Measurements from ENCODE around the gene CACNA1G.

The CACNA1G gene

DNA sequence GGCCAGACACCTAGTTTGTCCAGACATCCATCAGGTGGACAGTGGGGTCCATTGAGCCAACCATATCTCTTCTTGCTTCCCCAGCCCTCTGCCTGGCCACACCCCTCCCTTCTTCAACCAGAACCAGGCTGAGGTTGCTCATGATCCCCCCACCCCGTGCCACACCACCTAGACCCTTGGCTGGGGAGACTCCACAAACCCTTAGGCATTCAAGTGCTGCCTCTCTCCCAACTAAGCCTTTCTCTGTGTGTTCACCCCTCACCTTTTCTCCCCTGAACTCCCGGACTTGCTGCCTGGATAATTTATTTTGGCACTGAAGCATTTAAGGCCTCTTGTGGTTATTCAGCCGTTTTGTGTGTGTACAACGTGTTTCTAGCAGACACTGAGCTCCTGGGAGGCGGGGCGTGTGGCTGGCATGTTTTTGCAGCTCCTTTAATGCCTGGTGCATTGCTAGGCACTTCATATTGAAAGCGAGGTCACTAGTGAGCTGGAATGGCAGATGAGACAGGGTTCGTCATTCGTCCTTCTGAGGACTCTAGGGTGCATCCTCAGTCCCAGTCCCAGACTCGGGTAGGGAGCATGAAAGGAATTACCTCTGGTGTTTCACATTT, 28.7 kb downstream of the CACNA1G start:
- DNase-seq (ENCODE audit: low spot score), result no peak

DNA sequence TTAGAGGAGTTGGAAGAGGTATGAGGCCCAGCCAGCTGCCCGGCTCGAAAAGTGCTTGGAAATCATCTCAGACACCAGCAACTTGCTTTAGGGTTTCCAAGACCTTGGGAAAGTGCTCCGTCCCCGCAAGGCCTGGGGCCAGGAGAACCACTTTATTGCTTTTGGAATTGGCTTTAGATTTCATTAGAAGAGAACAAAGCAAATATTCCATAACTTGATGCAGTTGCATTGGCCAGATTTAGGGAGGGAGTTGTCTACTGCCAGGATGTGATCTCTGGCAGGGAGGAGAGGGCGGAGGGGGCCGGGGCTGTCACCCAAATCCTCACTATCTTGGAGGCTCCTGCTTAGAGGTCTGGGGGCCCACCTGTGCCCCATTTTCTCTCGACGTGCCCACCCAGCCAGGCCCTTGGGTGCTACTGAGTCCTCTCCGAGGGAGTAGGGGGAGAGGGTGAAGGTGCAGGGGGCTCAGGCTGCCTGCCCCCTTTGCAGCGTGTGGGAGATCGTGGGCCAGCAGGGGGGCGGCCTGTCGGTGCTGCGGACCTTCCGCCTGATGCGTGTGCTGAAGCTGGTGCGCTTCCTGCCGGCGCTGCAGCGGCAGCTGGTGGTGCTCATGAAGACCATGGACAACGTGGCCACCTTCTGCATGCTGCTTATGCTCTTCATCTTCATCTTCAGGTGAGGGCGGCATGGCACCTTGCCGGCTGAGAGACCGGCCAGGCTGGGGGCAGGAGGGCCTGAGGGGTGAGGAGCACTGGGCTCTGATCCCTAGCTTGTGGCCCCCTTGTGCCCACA, 30.6 kb downstream of the CACNA1G start:
- no peak for DNase-seq (ENCODE audit: low spot score)

DNA sequence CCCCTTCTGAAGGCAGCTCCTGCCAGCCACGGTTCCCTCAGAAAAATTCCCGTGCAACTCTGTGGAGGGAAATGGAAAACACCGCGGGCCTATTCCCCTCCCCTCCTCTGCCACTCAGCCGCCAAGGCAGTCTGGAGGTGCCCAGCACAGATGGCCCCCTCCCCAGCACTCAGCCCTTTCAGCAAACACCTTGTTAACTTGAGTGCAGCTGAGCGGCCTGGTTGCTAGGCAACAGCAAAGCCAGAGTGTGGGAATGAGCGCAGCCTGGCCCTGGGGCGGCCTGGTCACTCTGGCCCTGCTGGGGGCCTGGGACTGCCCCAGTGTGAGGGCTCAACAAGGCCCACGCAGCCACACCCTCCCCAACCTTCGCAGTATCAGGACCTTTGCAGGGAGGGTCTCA, 32.8 kb downstream of the CACNA1G start:
- DNase-seq (ENCODE audit: low spot score), result no peak

DNA sequence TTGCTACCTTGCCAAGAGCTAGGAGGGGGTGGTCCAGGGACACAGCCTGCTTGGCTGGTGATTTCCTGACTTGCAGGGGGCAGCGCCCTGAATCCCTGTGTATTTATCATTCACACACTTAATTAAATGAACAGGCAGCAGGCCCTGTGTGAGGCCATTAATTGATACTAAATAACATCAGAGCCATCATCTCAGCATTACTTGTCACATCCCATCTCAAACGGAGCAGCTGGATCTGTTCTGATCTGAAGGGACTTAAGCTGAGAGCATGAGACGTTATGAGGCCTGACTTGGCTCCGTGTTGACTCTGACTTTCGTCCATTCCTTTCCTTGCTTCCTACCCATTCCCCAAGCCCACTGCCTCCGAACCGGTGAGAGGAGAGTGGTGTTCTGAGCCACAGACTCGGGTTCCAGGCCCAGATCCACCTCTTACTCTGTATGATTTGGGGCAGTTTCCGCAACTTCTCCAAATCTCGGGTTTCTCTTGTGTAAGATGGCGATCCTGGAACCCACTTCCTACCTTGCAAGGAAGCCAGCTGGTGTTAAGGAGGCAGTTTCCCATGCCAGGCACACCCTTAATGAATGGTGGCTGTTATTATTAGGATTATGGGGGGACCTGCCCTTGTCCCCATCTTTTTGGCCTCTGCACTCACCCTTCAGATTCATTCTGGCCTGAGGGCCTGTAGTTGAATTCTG, 33.8 kb downstream of the CACNA1G start:
- DNase-seq (ENCODE audit: low spot score), result no peak

DNA sequence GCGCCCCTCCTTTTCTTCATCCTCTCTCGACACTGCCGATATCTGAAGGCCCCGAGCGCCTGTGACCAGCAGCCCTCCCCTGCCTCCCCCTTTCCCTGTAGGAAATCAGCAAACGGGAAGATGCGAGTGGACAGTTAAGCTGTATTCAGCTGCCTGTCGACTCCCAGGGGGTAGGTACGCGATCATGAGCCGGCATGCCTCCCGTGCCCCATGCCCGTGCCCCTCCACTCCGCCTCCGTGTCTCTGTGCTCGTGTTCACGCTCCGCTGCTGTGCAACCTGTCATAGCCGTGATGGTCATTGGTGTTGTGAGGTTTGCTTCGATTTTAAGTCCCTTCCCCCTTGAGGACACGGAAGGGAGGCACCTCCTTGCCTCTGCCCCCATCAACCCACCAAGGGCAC, 34.4 kb downstream of the CACNA1G start:
- no peak for DNase-seq (ENCODE audit: low spot score)

DNA sequence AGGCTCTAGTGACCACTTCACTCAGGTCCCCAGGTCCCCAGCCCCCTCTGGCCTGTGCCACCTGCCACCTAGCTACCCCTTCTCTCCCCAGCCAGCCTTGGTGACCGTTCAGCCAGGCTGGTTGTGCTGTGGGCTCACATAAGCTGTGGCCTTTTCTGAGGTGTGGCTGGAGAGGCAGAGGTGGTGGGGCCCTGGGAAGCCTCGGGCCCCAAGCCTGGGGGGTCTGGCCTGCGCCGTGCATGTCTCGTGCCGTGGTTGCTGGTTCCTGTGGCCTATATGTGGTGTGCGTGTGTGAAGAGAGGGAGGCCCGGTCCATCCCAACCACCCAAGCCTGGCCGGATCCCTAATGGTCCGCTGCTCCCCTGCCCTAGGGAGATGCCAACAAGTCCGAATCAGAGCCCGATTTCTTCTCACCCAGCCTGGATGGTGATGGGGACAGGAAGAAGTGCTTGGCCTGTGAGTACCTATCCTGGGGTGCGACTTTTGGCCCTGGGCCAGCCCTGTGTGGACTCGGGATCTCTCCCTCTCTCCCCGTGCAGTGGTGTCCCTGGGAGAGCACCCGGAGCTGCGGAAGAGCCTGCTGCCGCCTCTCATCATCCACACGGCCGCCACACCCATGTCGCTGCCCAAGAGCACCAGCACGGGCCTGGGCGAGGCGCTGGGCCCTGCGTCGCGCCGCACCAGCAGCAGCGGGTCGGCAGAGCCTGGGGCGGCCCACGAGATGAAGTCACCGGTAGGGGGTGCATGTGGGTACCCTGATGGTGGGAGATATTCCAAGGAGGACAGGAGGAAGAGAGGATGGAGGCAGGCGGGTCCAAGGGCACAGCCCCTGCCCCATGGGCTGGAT, 35.9 kb downstream of the CACNA1G start:
- DNase-seq (ENCODE audit: low spot score), result no peak

DNA sequence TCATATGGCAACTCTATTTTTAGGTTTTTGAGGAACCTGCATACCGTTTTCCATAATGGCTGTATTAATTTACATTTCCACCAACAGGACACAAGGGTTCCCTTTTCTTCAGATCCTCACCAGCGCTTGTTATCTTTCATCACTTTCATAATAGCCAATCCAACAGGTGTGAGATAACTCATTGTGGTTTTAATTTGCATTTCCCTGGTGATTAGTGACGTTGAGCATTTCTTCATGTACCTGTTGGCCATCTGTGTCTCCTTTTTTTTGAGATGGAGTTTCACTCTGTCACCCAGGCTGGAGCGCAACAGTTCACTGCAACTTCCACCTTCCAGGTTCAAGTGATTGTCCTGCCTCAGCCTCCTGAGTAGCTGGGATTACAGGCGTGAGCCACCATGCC, 38.0 kb downstream of the CACNA1G start:
- DNase-seq (ENCODE audit: low spot score), result no peak

DNA sequence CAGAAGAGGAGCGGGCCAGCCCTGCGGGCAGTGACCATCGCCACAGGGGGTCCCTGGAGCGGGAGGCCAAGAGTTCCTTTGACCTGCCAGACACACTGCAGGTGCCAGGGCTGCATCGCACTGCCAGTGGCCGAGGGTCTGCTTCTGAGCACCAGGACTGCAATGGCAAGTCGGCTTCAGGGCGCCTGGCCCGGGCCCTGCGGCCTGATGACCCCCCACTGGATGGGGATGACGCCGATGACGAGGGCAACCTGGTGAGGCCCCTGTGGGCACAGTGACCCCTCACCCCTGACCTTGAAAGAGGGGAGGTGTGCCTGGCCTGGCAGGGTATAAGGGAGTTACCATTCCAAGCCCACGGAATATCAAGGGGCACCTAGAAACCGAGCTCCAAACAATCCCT, 39.1 kb downstream of the CACNA1G start:
- DNase-seq (ENCODE audit: low spot score), result no peak

DNA sequence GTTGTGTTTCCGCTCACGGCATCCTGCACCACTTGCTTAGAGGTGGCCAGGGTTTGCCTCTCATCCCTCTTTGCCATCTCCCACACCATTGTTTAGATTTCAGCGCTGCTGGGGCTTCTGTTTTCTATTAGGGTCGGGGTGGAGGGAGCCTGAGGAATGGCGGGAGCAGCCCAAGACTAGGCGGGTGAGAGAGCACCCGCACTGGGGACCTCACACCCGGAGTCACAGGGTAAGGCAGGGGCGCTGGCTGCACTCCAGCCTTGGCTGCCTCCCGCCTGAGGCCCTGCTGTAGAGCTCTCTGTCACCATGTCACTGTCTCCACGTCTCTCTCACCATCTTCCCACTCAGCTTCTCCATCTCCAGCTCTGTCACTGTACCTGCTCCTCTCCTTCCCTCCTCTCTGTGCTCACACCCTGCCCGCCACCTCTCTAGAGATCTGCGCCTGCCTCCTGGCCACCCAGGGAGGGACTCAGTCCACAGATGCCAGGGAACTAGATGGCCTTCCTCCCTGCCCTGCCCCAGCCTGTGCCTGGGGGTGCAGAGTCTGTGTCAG, 41.4 kb downstream of the CACNA1G start:
- no peak for DNase-seq (ENCODE audit: low spot score)

DNA sequence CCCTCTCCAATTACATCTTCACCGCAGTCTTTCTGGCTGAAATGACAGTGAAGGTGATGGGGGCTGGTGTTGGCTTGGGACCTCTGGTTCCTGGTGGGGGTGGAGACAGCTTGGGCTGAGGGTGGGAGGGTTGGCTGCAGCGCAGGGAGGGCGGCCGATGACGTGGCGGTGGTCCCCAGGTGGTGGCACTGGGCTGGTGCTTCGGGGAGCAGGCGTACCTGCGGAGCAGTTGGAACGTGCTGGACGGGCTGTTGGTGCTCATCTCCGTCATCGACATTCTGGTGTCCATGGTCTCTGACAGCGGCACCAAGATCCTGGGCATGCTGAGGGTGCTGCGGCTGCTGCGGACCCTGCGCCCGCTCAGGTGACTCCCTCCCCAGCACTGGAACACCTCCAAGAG, 42.3 kb downstream of the CACNA1G start:
- no peak for DNase-seq (ENCODE audit: low spot score)

DNA sequence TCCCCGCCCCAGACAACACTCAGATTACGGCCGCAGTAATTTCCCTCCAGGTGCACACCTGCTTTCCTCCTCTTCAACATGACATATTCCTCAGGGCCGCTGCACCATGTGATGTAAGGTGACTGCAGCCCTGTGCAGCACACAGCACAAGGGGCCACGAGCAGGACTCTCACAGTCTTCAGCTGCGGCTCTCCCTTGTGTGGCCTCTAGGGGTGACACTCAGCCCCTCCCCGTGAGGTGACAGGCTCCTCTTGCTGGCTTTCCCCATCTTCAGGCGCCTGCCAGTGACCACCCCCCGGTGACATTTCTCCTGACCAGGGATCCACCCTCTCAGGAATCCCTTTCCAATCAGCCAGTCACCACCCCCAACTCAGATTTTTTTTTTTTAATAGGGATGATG, 42.8 kb downstream of the CACNA1G start:
- no peak for DNase-seq (ENCODE audit: low spot score)

DNA sequence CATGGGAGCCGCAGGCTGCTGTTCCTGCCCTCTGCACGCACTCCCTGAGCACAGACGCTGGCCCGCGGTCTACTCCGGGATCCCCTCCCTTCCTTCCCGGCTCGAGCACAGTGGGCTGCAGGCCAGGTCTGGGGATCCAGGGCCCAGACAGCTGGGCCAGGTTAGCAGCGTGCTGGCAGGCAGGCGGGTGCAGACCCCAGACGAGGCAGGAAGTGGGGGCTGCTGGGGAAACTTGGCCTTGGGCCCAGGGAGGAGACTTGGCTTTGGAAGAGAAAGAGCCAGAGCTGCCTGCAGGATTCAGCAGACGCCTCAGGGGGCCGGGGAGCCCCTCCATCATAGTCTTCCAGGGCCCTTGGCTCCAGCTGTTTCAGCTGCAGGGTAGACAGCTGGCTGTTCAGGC, 44.0 kb downstream of the CACNA1G start:
- DNase-seq (ENCODE audit: low spot score), result no peak

DNA sequence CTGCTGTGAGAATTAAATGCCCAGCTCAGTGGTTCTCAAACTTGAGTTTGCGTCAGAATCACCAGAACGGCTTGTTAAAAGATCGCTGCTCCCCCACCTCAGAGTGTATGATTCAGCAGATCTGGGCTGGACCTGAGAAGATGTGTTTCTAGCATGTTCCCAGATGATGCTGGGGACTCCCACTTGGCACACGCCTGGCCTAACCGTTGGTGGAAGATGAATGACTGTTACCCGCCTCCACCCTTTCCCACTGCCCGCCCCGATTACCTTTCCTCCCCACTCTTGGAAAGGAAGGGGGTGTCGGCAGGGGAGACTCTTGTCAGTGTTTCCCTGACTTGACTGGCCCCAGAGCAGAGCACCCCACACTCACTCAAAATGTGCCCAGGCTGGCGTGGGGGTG, 44.9 kb downstream of the CACNA1G start:
- no peak for DNase-seq (ENCODE audit: low spot score)

DNA sequence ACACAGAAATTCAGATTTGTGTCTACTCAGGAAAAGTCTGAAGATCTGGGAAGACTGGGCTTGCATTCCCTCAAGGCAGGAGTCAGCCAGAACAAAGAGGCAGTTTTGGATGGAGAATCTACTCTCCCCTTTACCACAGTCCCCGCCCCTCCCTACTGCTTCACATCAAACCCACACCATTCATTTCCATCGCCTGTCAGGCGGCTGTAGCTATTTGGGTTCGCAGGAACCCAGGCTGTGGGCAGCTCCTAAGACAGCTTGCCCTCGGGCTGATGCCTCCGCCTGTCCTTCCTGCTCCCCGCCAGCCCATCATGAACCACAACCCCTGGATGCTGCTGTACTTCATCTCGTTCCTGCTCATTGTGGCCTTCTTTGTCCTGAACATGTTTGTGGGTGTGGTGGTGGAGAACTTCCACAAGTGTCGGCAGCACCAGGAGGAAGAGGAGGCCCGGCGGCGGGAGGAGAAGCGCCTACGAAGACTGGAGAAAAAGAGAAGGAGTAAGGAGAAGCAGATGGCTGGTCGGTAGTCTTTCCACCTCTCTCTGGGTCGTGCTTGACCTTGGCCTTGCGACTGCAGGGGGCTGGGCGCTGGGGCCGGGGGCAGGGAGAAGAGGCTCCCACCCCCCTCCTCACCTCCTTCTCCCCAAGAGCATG, 47.1 kb downstream of the CACNA1G start:
- no peak for DNase-seq (ENCODE audit: low spot score)

DNA sequence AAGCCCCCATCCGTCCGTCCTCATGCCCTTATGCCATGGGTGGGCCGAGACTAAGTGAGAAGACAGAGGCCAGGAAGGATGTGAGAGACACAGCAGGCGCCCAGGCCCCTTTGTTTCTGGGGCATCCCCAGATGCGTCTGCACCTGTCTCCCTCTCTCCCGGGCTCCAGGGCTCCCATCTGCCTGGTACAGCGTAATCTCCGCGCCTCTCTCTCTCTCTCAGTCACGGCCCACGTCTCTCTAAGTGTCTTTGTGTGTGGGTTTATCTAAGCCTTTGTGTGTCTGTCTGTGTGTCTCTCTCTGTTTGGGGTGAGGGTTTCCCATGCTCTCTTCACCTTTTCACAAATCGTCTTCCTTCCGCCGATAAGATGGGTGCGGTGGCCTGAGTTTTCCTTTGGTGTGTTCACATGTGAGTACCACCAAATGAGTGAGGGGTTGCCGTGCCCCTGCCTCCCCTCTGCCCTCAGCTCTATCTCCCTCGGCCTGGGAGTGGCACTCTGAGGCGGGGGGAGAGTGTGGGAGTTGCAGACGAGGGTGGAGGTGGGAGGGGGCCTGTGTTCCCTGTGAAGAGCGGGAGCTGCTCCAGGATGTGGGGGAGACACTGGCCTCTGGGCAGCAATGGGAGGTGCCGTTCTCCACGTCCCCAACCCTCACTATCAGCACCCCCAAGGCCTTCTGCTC, 48.3 kb downstream of the CACNA1G start:
- DNase-seq (ENCODE audit: low spot score), result no peak

DNA sequence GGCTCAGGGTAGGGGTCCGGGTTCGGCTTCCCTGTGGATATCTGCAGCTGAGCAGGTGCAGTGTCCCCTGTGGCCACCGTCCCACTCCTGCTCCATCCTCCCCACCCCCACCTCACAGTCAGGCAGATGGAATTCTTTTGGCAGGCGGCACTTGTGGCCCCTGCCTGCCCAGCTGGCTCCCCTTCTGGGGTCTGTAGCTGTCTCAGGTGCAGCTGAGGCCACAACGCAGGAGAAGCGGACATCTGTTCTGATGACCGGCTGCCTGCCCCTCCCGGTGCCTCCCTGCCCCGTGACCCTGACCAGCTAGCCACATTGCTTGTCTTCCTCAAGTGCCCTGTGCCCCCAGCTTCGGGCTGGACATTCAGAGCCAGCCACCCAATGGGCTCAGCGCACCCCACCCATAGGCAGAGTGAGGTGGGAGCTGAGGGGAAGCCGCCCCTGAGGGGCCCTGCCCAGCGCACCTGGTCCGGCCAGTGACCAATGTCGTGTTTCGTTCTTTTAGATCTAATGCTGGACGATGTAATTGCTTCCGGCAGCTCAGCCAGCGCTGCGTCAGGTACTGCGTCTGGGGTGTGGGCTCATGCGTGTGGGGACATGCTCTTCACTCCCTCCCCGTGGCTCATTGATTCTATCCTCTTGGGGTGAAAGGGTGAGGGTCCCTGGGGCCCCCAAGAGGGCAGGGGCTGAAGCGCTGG, 49.0 kb downstream of the CACNA1G start:
- DNase-seq (ENCODE audit: low spot score), result no peak

DNA sequence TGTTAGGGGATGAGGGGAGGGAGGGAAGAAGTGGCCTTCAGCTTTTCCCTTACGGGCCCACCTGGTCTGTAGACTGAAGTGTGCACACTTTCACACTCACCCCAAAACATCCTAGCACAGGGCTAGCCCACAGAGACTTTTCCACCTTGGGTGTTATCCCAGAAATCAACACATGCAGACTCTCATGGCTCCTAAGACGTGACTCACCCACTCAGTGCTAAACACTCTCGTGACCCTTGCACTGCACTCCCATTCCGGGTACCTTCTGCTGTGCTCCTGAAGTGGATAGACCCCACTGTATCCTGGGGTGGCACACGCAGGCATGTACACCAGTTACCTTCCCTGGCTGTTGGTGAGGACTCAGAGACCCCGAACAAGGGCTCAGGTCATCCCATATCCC, 51.1 kb downstream of the CACNA1G start:
- DNase-seq (ENCODE audit: low spot score), result no peak

DNA sequence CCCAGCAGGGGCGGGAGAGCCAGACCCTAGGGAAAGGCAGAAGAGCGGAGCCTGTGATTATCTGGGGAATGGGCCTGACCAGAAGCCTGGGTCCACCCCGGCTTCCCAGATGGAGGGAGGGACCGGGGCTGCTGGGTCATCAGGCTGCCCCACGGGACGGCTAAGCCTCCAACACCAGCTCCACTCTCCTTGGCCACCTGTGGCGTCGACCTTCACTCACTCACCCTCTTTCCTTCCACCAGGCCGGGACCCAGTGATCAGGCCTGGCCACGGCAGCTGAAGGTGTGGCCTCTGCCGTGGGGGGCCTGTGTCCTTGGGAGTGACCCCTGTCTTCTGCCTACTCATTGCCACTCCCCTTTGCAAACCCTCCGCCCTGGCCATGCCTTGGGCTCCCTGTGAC, 51.8 kb downstream of the CACNA1G start:
- DNase-seq (ENCODE audit: low spot score), result no peak

DNA sequence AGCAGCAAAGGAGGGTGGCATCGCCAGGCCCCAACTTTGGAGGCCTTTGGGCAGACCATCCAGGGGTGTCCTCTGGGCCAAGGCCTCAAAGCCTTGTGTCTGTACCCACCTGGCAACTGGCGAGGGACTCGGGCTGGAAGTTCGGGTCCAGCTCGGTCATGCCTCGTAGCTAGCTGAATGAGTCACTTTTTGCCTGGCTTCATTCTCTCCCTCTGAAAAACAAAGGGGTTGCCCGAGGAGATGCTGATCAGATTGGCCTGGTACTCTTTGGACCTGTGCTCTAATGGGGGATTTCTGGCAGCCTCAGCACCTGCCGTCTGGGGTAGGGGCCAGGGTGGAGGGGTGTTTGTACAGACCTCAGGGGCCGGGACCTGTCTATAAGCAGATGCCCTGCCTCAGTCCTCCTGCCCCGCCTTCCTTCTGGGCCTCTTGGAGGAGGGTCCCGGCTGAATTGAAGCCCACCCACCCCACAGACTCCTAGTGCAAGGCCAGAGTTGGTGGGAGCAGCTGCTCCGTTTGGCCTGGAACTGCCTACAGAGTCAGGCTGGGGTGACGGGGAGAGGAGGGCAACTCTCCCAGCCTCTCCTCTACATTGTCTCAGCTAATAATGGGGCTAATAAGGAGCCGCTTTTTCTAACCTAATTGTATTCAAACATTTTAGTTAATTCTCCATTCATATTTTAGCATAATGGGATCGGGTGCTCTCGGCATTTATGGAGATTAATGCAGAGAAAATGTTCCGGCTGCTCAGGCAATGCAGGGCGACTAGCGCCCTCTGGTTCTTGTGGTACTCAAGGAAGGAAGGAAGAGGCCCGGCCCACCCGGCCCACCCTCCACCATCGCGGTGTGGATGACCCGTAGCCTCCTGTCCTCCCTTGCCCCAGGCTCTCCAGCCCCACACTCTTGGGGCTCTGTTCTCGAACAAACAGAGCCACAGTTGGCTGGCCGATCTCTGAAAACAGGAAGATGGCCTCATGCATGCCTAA, 52.8 kb downstream of the CACNA1G start:
- DNase-seq (ENCODE audit: low spot score), result no peak
